ENCODE results near the gene ZNF613.
"Not testable (repeated sequence)": the region's sequence is repeated elsewhere in the genome, so short reads cannot be mapped to it uniquely, and the experiment has no call there.

ZNF613 gene

DNA sequence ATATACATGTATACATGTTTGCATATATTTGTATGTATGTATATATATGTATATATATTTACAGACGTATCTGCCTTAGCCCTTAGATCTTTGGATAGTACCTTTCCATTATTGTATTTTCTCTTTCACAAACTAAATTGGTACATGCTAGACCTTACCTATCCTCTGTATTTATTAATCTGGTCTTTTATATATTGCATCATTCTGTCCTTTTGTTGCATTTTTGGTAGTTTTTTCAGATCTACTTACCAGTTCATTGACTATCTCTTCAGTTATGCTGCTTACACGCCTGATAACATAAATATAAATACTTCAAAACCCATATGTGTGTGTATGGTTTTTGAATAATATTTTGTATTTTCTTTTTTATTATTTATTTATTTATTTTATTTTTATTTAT lies 11.7 kb downstream of the ZNF613 start:
- DNase-seq (ENCODE audit: insufficient read length, low spot score) (no peak), FAIRE-seq (no peak)

DNA sequence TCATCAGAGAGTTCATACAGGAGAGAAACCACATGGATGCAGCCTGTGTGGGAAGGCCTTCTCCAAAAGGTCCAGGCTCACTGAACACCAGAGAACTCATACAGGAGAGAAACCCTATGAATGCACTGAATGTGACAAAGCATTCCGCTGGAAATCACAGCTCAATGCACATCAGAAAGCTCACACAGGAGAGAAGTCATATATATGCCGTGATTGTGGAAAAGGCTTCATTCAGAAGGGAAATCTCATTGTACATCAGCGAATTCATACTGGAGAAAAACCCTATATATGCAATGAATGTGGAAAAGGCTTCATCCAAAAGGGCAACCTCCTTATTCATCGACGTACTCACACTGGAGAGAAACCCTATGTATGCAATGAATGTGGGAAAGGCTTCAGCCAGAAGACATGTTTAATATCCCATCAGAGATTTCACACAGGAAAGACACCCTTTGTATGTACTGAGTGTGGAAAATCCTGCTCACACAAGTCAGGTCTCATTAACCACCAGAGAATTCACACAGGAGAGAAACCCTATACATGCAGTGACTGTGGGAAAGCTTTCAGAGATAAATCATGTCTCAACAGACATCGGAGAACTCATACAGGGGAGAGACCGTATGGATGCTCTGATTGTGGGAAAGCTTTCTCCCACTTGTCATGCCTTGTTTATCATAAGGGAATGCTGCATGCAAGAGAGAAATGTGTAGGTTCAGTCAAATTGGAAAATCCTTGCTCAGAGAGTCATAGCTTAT lies 17.7 kb downstream of the ZNF613 start:
- no peak for FAIRE-seq

DNA sequence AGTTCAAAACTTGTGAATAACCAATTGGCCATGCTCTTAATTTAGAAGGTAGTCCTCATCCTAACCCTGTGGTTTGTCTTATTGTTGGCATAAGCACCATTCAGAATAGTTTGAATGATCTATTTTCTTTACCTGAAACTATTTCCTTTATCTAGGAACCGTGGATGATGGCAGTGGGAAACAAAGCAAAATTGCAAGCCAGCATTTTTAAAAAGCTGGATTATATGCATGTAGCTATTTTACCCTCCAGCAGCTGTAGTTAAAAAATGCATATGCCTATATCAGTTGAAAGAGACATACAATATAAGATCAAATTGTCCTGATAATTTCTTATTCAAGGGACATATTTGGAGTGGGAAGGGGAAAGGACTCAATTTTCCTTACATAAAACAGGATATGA lies 19.3 kb downstream of the ZNF613 start:
- DNase-seq (ENCODE audit: insufficient read length, low spot score), result no peak
- no peak for FAIRE-seq

More for the DNA sequence above, 17.7 kb downstream of the ZNF613 start:
- no peak for DNase-seq (ENCODE audit: insufficient read length, low spot score)

DNA sequence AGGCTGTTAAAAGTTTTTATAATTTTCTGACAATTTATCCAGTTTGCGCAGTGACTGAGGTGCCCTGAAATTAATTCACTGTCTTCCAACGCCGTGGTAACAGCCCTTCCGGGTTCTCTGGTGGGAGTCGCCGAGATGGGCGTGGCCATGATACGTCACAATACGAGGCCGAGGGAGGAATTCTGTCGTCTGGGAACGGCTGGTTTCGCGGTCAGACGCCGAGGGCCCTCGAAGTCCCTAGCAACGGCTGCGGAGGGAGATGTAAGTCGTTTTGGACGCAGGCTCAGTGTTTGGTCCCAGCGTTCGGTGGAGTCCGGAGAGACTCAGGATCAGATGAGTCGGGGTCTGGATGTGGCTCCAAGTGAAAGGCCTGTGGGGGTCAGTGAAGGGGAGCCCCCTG lies 21.7 kb downstream of the ZNF613 start:
- DNase-seq (ENCODE audit: insufficient read length, low spot score) (no peak), FAIRE-seq (no peak)

DNA sequence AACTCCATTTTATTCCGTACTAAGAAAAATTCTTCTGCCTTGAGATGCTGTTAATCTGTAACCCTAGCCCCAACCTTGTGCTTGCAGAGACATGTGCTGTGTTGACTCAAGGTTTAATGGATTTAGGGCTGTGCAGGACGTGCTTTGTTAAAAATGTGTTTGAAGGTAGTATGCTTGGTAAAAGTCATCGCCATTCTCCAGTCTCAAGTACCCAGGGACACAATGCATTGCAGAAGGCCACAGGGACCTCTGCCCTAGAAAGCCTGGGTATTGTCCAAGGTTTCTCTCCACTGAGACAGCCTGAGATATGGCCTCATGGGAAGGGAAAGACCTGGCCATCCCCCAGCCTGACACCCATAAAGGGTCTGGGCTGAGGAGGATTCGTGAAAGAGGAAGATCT lies 30.6 kb downstream of the ZNF613 start:
- not testable (repeated sequence) for DNase-seq (ENCODE audit: insufficient read length, low spot score); FAIRE-seq

DNA sequence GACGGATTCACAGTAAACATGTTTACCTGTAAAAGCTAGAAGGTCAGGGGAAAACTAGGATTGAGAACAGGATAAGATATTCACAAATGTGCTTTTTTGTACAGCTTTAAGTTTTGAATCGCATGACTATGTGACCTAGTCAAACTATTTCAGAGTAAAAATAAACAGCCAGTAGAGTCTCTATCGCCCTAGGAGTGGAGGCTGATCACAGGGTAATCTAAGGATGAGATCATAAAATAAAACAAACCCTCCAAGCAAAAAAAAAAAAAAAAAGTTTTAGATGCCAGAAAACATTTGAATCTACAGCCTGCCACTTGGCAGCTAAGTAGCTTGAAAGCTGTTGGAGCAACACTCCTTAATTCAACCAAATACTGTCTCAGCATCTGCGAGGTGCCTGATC lies 32.5 kb downstream of the ZNF613 start:
- no peak for FAIRE-seq
- no peak for DNase-seq (ENCODE audit: insufficient read length, low spot score)

DNA sequence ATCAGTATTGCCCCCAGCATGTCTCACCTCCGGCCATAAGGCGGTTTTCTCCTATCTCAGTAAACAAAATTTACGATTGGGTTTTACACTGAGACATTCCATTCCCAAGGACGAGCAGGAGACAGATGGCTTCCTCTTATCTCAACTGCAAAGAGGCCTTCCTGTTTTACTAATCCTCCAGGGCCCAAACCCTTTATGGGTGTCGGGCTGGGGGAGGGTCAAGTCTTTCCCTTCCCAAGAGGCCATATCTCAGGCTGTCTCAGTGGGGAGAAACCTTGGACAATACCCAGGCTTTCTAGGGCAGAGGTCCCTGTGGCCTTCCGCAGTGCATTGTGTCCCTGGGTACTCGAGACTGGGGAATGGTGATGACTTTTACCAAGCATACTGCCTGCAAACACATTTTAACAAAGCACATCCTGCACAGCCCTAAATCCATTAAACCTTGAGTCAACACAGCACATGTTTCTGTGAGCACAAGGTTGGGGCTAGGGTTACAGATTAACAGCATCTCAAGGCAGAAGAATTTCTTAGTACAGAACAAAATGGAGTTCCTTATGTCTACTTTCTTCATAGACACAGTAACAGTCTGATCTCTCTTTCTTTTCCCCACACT lies 33.5 kb downstream of the ZNF613 start:
- FAIRE-seq; DNase-seq (ENCODE audit: insufficient read length, low spot score): not testable (repeated sequence)

DNA sequence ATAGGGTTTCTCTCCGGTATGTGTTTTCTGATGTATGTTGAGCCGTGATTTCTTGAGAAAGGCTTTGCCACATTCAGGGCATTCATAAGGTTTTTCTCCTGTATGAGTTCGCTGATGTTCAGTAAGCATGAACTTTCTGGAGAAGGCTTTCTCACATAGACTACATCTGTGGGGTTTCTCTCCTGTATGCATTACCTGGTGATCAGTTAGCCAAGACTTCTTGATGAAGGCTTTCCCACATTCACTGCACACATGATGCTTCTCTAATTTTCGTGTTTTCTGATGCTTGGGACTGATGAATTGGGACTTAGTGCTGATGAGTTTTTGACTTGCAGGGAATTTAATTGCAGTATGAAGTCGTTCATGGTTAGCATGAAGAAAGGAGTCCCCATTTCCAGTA lies 38.3 kb downstream of the ZNF613 start:
- no peak for FAIRE-seq

DNA sequence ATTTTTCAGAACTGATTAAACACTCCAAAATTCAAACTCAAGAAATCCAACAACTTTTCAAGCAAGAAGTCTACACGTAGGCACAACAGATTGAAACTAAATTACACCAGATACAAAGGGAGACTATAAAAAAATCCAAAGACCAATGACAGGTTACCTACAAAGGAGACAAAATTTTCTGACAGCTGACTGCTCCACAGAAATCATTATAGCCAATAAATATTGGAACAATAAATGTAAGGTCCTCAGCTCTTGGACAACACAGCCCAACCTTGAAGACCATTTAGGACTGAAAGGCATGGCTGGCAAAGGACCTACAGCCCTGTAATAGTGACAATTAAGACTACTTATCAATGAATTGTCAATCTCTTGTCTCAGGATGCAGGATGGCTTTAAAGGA lies 43.4 kb downstream of the ZNF613 start:
- DNase-seq (ENCODE audit: insufficient read length, low spot score), result no peak
- FAIRE-seq, result no peak

More for the DNA sequence above, 38.3 kb downstream of the ZNF613 start:
- DNase-seq (ENCODE audit: insufficient read length, low spot score), result no peak

DNA sequence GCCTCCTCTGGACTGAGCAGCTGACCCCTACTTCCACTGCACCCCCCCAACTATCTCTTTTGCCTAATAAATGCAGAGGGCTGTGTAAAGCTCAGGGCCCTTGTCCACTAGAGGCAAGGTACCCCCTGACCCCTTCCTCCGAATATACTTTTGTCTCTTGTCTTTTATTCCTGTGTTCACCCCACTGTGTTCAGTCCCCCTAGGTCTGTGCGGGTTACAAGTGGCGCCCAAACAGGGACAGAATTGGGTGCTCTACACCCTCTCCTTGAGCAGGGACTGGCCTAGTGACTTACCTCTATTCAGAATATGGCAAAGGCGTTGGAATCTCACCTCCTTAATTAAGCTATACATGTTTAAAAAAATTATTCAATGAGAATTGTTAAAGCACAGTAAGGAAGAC lies 44.4 kb downstream of the ZNF613 start:
- no peak for FAIRE-seq
- DNase-seq (ENCODE audit: insufficient read length, low spot score), result no peak

DNA sequence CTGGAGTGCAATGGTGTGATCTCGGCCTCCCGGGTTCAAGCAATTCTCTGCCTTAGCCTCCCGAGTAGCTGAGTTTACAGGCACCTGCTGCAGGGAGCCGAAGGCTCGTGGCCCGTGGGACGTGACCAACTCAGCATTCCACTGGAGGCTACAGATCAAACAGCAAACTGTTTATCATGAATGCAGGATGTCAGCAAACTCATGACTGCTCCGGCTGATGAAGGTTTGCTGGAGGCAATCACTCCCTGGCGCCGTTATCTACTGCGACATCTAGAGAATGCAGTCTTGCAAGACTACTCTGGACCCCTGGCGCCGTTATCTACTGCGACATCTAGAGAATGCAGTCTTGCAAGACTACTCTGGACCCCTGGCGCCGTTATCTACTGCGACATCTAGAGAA lies 48.5 kb downstream of the ZNF613 start:
- FAIRE-seq; DNase-seq (ENCODE audit: insufficient read length, low spot score): not testable (repeated sequence)

DNA sequence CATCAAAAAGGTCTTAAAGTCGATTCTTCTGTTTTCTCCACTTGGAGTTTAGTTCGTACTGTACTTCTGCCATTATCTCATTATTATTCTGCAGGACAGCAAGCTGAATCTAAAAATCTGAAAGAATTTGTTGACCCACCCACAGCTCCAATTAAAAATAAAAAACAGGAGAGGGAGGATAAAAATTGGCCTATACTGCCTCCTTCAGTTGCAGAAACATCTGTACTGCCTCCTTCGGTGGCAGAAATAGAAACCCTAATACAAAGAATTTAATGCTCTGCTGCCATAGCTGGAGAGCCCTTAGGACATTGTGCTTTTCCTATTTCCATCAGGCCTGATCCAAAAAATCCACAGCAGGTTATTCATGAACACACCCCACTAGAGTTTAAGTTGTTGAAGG lies 49.6 kb downstream of the ZNF613 start:
- DNase-seq (ENCODE audit: insufficient read length, low spot score) (no peak), FAIRE-seq (no peak)

DNA sequence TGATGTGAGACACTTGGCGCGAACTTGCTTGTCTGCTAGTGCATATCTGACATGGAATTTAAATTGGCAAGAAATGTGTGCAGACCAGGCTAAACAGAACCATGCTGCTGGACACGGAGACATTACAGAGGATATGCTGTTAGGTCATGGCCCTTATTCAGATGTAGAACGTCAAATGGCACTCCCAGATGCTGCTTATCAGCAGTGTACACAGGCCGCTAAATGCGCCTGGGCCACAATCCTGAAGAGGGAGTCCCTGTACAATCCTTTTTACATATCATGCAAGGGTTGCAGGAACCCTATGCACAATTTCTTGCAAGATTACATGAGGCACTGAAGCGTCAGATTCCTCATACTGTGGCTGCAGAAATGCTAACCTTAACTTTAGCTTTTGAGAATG lies 50.1 kb downstream of the ZNF613 start:
- DNase-seq (ENCODE audit: insufficient read length, low spot score) (no peak), FAIRE-seq (no peak)

DNA sequence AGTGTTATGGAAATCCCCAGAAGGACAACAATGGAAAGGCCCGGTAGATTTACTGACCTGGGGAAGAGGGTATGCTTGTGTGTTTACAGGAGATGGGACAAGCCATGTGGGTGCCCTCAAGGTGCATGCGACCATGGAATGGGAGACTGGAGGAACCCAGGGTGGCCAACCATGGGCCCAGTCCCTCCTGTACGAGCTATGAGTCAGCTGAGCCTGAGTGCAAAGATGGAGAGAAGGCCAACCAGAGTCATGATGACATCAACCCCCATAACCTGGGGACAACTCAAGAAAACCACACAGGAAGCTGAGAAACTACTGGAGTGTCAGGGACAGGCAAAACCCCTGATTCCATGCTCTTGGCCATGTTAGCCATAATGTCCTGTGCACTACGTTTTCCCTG lies 51.6 kb downstream of the ZNF613 start:
- FAIRE-seq, result no peak
- DNase-seq (ENCODE audit: insufficient read length, low spot score), result no peak

DNA sequence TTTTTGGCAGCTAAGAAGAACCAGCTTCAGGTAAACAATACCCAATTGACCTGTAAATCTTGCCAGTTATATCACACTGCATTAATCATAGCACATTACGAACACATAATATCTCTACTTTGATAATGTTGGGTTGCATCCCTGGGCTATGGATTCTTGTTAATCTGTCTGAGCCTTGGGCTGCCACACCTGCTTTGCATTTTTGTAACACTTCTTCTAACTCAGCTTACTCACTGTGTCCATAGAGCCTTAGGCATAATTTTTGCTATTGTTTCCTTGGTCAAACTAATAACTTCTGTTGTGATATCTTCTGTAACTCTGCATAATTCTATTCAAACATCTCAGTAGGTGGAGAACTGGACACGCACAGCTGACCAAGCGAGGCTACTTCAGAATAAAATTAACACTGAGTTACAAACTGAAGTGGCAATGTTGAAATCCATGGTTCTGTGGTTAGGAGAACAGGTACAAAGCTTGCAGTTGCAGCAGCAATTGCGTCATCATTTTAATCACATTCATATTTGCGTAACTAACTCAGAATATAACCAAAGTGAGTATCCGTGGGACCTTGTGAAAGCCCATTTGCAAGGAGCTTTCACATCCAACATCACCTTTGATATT lies 53.0 kb downstream of the ZNF613 start:
- DNase-seq (ENCODE audit: insufficient read length, low spot score), result no peak
- no peak for FAIRE-seq

DNA sequence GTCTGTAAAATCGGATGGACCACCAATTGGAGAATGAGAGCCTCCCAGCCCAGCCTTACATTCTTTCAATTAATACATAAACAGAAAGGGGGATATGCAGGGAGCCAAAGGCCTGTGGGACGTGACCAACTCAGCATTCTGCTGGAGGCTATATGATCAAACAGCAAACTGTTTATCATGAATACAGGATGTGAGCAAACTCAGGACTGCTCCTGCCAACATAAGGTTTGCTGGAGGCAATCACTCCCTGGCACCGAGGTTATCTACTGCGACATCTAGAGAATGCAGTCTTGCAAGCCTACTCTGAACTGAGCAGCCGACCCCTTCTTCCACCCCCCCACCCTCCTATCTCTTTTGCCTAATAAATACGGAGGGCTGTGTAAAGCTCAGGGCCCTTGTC lies 53.7 kb downstream of the ZNF613 start:
- DNase-seq (ENCODE audit: insufficient read length, low spot score); FAIRE-seq: not testable (repeated sequence)

DNA sequence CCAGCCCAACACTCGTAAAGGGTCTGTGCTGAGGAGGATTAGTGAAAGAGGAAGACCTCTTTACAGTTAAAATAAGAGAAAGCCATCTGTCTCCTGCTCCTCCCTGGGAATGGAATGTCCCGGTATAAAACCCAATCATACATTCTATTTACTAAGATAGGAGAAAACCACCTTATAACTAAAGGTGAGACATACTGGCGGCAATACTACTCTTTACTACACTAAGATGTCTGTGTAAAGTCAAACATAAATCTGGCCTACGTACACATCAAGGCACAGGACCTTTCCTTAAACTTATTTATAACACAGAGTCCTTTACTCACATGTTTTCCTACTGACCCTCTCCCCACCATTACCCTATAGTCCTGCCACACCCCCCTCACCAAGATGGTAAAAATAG lies 56.1 kb downstream of the ZNF613 start:
- no peak for FAIRE-seq

DNA sequence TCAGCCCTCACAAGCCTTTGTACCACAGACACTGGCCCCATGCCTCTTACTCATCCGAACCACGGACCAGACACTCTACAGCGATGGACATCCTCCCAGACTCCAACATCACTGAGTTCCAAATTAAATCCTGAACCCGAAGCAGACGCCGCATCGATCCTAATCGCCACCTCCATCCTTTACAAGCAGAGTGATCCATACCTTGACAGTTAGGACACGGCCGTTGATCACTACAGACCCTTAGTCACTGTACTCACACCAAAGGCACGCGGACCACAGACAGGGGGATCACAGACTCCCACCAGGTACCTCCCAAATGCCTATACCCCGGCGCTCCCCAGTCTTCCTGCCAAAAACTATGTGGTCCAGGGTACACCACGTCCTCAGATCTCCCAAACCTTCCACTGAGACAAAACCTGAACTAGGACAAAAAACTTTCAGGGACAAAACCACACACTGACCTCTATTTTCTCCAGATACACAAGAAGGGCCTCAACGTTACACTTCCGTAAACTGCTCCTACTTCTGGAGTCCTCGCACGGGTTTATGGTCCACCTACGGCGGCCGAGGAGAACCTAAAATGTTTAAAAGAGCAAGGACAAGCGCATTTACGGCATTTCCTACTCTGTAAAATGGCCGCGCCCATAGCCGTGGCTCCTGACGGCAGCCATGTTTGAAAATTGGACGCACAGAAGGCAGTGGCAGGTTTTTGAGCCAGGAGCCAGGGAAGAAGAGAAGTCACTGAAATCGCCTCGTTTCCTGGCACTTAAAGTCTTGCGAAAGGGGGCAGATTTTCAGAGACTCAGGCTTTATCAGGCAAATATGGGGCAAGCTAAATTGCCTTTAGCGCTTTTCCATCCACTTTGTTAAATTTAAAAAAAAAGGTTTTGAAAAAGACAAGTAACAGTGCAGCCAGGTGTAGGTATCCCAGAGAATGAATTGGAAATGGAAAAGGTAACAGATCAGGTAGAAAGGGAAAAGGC lies 59.3 kb downstream of the ZNF613 start, which contains the start of gene ZNF350:
Gene ZNF350 (minus strand): TSS at position 532 of the 983 bp plus-strand sequence. CDS start 12,480 bp downstream, outside the sequence.
- peak; percentile 61 for DNase-seq (ENCODE audit: insufficient read length, low spot score)
- peak; percentile 98 for FAIRE-seq

More for the DNA sequence above, 56.1 kb downstream of the ZNF613 start:
- no peak for DNase-seq (ENCODE audit: insufficient read length, low spot score)

DNA sequence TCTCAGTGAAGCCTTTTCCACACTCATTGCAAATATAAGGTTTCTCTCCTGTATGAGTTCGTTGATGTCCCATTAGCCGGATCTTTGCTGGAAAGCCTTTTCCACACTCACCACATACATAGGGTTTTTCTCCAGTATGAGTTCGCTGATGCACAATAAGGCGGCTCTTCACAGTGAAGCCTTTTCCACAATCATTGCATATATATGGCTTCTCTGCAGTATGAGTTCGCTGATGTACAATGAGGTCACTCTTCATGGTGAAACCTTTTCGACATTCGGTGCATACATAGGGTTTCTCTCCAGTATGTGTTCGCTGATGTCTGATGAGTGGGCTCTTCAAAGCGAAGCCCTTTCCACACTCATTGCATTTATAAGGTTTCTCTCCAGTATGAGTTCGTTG lies 66.2 kb downstream of the ZNF613 start:
- DNase-seq (ENCODE audit: insufficient read length, low spot score) (no peak), FAIRE-seq (no peak)

DNA sequence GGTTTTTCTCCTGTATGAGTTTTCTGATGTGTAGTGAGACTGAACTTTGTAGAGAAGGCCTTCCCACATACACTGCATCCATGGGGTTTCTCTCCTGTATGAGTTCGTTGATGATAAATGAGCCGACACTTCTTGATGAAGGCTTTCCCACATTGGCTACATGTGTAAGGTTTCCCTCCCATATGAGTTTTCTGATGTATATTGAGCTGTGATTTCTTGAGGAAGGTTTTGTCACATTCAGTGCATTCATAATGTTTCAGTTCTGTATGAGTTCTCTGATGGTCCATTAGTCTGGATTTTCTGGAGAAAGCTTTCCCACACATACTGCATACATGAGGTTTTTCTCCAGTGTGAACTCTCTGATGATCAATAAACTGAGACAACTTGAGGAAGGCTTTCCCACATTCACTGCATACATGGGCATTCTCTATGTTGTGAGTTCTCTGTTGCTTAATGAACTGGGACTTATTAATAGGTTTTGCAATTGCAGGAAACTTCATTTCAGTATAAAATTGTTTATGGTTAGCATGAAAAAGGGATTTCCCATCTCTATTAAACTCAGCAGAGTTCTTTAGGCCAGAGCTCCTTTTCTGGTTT lies 66.9 kb downstream of the ZNF613 start:
- DNase-seq (ENCODE audit: insufficient read length, low spot score) (no peak), FAIRE-seq (no peak)

Measured in GM19239 (cell line).